ENCODE results near the gene RLBP1. TPM values are rescaled to one million over a fixed set of nuclear protein-coding genes. Genes with fewer than 3 reads are reported as not detected.
A peak's percentile ranks its signal among the peaks of the same experiment; 100 is the strongest.

Gene RLBP1
- total and polyA plus RNA-seq, 9 of the 15 experiments (the other 6 are each of a cell fraction or from before 2014, with no cell fraction given), result 0.05 TPM; not detected in 8

DNA sequence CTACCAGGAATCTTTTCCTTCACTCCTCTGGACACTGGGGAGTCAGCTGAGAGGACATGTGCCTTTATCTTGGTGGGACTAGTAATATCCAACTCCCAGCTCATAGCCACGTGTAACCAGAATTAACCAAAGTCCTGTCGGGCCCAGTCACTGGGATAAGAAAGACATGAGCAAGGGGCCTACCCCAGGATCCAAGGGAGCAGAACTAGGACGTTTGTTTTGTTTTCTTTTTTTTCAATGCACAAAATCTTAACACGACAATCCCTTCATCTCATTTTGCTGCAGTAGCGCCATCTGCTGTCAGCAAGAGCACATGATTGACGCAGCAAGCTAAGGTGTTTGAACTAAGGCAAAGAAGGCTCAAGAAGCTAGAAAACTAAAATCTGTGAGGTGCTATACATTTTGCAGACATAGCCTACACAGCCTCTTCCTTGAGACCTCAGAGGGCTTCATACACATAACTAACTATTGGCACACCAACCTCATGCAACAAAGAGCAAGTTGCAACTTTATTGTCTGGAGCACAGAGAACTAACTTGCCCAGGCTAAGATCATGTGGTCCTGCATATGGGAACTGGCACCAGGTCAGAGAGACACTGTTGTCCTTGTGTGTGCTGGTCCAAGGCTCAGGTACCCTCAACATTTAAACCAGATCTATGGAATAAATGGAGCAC lies 43.6 kb downstream of the RLBP1 start:
- WGBS (ENCODE audit: insufficient coverage, low coverage, missing lambda C conversion rate), result 16% methylated on average over 6 of the region's 6 CpGs
- no peak overlapping the region for H3K9ac ChIP-seq (ENCODE audit: insufficient read depth in 1 of 2, low read depth in 2 of 2, low read length in 2 of 2)
- TF ChIP-seq STAG1 (CRISPR knock-in tag; IDR thresholded peaks at IDR 0.05; ENCODE audit: borderline replicate concordance), result peak; percentile 22; the same call in 1 of the 2 replicates
- peak; percentile 21; the same call in 1 of the 2 replicates for TF ChIP-seq GATA2 (CRISPR knock-in tag; IDR thresholded peaks at IDR 0.05)
- TF ChIP-seq SAP30 (IDR thresholded peaks at IDR 0.05; ENCODE audit: borderline replicate concordance, insufficient read depth, low read depth, low read length, poor library complexity, severe bottlenecking), result no peak
- TF ChIP-seq, protein P1, sequence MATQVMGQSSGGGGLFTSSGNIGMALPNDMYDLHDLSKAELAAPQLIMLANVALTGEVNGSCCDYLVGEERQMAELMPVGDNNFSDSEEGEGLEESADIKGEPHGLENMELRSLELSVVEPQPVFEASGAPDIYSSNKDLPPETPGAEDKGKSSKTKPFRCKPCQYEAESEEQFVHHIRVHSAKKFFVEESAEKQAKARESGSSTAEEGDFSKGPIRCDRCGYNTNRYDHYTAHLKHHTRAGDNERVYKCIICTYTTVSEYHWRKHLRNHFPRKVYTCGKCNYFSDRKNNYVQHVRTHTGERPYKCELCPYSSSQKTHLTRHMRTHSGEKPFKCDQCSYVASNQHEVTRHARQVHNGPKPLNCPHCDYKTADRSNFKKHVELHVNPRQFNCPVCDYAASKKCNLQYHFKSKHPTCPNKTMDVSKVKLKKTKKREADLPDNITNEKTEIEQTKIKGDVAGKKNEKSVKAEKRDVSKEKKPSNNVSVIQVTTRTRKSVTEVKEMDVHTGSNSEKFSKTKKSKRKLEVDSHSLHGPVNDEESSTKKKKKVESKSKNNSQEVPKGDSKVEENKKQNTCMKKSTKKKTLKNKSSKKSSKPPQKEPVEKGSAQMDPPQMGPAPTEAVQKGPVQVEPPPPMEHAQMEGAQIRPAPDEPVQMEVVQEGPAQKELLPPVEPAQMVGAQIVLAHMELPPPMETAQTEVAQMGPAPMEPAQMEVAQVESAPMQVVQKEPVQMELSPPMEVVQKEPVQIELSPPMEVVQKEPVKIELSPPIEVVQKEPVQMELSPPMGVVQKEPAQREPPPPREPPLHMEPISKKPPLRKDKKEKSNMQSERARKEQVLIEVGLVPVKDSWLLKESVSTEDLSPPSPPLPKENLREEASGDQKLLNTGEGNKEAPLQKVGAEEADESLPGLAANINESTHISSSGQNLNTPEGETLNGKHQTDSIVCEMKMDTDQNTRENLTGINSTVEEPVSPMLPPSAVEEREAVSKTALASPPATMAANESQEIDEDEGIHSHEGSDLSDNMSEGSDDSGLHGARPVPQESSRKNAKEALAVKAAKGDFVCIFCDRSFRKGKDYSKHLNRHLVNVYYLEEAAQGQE (IDR thresholded peaks at IDR 0.05; ENCODE audit: borderline replicate concordance), result peak; percentile 77; the same call in 1 of the 2 replicates
- TF ChIP-seq, protein P1 (CRISPR knock-in tag; IDR thresholded peaks at IDR 0.05; ENCODE audit: low read depth), result no peak
- TF ChIP-seq ZC3H11A (IDR thresholded peaks at IDR 0.05; ENCODE audit: low read depth, low read length), result no peak
- TF ChIP-seq, protein P2, sequence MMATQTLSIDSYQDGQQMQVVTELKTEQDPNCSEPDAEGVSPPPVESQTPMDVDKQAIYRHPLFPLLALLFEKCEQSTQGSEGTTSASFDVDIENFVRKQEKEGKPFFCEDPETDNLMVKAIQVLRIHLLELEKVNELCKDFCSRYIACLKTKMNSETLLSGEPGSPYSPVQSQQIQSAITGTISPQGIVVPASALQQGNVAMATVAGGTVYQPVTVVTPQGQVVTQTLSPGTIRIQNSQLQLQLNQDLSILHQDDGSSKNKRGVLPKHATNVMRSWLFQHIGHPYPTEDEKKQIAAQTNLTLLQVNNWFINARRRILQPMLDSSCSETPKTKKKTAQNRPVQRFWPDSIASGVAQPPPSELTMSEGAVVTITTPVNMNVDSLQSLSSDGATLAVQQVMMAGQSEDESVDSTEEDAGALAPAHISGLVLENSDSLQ (IDR thresholded peaks at IDR 0.05), result peak; percentile 91
- TF ChIP-seq, protein P3, sequence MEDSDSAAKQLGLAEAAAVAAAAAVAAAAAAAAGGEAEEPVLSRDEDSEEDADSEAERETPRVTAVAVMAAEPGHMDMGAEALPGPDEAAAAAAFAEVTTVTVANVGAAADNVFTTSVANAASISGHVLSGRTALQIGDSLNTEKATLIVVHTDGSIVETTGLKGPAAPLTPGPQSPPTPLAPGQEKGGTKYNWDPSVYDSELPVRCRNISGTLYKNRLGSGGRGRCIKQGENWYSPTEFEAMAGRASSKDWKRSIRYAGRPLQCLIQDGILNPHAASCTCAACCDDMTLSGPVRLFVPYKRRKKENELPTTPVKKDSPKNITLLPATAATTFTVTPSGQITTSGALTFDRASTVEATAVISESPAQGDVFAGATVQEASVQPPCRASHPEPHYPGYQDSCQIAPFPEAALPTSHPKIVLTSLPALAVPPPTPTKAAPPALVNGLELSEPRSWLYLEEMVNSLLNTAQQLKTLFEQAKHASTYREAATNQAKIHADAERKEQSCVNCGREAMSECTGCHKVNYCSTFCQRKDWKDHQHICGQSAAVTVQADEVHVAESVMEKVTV (CRISPR knock-in tag; IDR thresholded peaks at IDR 0.05), result peak; percentile 33; the same call in 1 of the 2 replicates
- TF ChIP-seq CREM (IDR thresholded peaks at IDR 0.05; ENCODE audit: low read depth), result peak; percentile 42
- TF ChIP-seq SMC3 (conservative IDR thresholded peaks at IDR 0.05; ENCODE audit: insufficient read depth, low read depth, low read length), result peak; percentile 88

More for the DNA sequence above, 43.6 kb downstream of the RLBP1 start:
- Histone ChIP-seq H3K36me3 (ENCODE audit: control insufficient read depth, insufficient read depth, low read length) (peaks cover 79% of the 10 kb centered on the region), H3K9me1 (ENCODE audit: control insufficient read depth, insufficient read depth, low read length) (no peaks in the 10 kb centered on the region), H3K9me3 (replicated peaks; ENCODE audit: control insufficient read depth, insufficient read depth, low read depth, low read length) (no peaks in the 10 kb centered on the region), H3K79me2 (ENCODE audit: control insufficient read depth, insufficient read depth, low read length) (no peaks in the 10 kb centered on the region), H4K20me1 (replicated peaks; ENCODE audit: control insufficient read depth, insufficient read depth, low read length) (no peaks in the 10 kb centered on the region), H3K4me3 (no peak overlapping the region), H3K27ac (ENCODE audit: extremely low read depth, low read depth, low read length) (no peak overlapping the region), H3K4me1 (replicated peaks in 1 of 2; ENCODE audit: control insufficient read depth in 2 of 2, insufficient read depth in 2 of 2, low read length in 2 of 2) (no peaks in the 10 kb centered on the region), H3K4me2 (ENCODE audit: insufficient read depth, low read length) (no peak overlapping the region), H2AFZ (ENCODE audit: low read depth, low read length) (no peak overlapping the region), H3K27me3 (ENCODE audit: control insufficient read depth in 2 of 2, insufficient read depth in 2 of 2, low read length in 2 of 2) (no peaks in the 10 kb centered on the region)
- ChIA-PET CTCF (ENCODE audit: low intra/inter-chr PET ratio) (interaction anchor here (0.6 to 3.4 kb wide), 8 partner anchors 48 to 299 kb away, joined by 3 to 39 read pairs (median 4); no protein-coding TSS in a partner anchor), POLR2A (interaction anchor here (0.6 to 1.2 kb wide), 3 partner anchors 18 to 79 kb away, joined by 3 read pairs; no protein-coding TSS in a partner anchor)
- peak; percentile 97 for FAIRE-seq
- no TSS peak for BruUV-seq (replicated peaks)
- peak; percentile 89 for ATAC-seq
- intact Hi-C loops (cut with micrococcal nuclease) (loop anchor here (1.0 to 5.0 kb wide), 3 partner anchors 120 to 280 kb away; partner anchors contain the start of gene HAPLN3), in situ Hi-C loops (cut with MboI) (loop anchor here (5.0 to 10.0 kb wide), 2 partner anchors 120 to 293 kb away; no protein-coding TSS in a partner anchor)
- peak; percentile 52 to 75 (median 57) for DNase-seq (ENCODE audit: extremely low read depth in 1 of 4, low spot score in 3 of 4)

Measured in K562 (cell line).